BE2C (cell line): ENCODE measurements around the gene TTC28.

ENCODE experiments used
- DNase-seq: peaks from one replicate; pipeline ENCODE4 v3.0.0-alpha.2; 2020
- H3K27me3 ChIP-seq: fragments of 250-450 bp; sonication (Bioruptor Pico); 2 replicates; pipeline ENCODE4 v1.5.1; 2020; ENCODE audit warnings: mild to moderate bottlenecking
- H3K36me3 ChIP-seq: fragments of 250-450 bp; sonication (Bioruptor Pico); 2 replicates; pipeline ENCODE4 v1.5.1; 2020; ENCODE audit warnings: mild to moderate bottlenecking
- H3K4me1 ChIP-seq: fragments of 250-450 bp; sonication (Bioruptor Pico); 2 replicates; pipeline ENCODE4 v1.5.1; 2020
- H3K4me3 ChIP-seq: 2 replicates; pipeline ENCODE4 v1.5.1; 2011; ENCODE audit warnings: low read depth, low read length
- H3K9me3 ChIP-seq: fragments of 250-450 bp; sonication (Bioruptor Pico); 2 replicates; pipeline ENCODE4 v1.5.1; 2020
- TF ChIP-seq, protein P1 (sequence below): IDR thresholded peaks from 2 replicates; pipeline ENCODE4 v1.5.1; 2012; ENCODE audit warnings: mild to moderate bottlenecking, low read depth, low read length

TTC28 gene

DNA sequence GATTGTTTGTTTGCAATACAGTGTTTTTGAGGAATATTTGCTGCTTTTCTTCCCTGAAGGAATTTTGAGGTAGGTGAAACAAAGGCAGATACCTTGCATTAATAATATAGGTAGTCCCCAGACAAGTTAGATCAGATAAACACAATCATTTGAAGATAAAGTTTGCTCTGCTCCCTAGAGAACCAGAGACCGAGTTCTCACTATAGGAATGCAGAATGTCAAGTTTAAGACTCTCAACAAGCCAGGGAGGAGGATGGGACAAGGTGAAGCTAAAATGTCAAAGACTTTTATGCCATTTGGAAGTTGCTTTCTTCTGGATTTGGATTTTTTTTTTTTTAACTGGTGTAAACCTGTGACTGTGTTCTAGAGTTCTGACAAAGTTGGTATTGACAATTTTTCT lies 364.7 kb downstream of the TTC28 start:
- no peak overlapping the region for H3K4me3 ChIP-seq
- H3K9me3 ChIP-seq: no peaks in the 10 kb centered on the region
- DNase-seq: no peak
- H3K27me3 ChIP-seq: no peaks in the 10 kb centered on the region
- TF ChIP-seq, protein P1, sequence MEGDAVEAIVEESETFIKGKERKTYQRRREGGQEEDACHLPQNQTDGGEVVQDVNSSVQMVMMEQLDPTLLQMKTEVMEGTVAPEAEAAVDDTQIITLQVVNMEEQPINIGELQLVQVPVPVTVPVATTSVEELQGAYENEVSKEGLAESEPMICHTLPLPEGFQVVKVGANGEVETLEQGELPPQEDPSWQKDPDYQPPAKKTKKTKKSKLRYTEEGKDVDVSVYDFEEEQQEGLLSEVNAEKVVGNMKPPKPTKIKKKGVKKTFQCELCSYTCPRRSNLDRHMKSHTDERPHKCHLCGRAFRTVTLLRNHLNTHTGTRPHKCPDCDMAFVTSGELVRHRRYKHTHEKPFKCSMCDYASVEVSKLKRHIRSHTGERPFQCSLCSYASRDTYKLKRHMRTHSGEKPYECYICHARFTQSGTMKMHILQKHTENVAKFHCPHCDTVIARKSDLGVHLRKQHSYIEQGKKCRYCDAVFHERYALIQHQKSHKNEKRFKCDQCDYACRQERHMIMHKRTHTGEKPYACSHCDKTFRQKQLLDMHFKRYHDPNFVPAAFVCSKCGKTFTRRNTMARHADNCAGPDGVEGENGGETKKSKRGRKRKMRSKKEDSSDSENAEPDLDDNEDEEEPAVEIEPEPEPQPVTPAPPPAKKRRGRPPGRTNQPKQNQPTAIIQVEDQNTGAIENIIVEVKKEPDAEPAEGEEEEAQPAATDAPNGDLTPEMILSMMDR: no peak
- no peaks in the 10 kb centered on the region for H3K36me3 ChIP-seq
- no peaks in the 10 kb centered on the region for H3K4me1 ChIP-seq

DNA sequence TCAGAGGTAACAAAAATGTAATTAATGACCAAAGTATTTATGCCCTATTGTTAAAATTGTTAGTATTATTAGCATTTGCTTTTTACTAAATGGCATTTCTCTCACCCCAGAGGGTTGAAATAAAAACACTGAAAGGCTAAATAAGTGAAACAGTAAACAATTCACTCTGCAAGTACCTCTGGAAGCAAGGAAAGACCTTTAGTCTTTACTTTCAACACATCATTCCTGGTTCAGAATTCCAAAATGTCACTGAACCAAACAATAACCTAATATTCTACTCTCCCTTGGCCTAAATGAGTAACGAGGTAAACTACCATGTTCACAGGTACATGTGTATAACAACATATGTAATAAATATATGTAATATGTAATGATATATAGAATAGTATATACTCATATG lies 369.3 kb downstream of the TTC28 start:
- H3K36me3 ChIP-seq: no peaks in the 10 kb centered on the region
- TF ChIP-seq, protein P1: no peak
- H3K4me1 ChIP-seq: no peaks in the 10 kb centered on the region
- H3K9me3 ChIP-seq: no peaks in the 10 kb centered on the region
- no peak for DNase-seq
- H3K4me3 ChIP-seq: no peak overlapping the region
- H3K27me3 ChIP-seq: no peaks in the 10 kb centered on the region

DNA sequence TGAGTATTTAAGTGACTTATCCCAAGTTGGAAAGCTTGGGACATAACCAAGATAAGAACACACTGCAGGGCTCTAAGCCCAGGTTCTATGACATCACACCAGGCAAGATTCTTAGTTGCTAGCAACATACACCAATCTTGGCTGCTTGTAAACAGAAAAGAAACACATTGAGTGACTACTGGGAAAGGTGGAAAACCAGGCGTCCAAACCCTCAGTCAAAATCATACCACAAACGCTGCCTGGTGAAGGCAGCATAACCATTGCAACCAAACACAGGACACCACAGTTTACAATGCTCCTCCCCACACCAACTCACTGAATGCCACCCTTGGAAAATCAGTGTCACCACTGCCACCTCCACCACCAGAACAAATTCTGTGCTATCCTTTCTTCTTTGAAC lies 379.9 kb downstream of the TTC28 start:
- Histone ChIP-seq H3K9me3 (no peaks in the 10 kb centered on the region), H3K4me3 (no peak overlapping the region), H3K27me3 (no peaks in the 10 kb centered on the region), H3K4me1 (no peaks in the 10 kb centered on the region), H3K36me3 (no peaks in the 10 kb centered on the region; the same call in 1 of the 2 replicates)
- TF ChIP-seq, protein P1: no peak
- DNase-seq: no peak

DNA sequence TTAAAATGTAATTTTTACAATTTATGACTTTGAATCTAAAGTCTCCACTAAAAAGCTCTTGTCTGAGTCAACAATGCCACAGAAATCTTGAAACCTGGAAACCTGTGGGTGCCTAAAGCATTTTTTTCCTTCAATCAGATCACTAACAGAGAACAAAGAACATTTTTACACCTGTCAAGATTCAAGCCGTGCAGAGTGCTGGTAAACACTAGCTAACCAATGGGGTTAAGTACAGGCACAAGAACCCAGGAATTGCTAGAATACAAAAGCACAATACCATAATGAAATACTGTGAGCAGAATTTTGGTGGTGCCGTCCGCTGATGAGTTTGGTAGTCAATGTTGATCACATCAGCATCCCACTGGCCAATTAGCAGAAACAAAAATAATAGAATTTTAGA lies 380.3 kb downstream of the TTC28 start:
- DNase-seq: no peak
- Histone ChIP-seq H3K4me3 (no peak overlapping the region), H3K36me3 (no peaks in the 10 kb centered on the region; the same call in 1 of the 2 replicates), H3K27me3 (no peaks in the 10 kb centered on the region), H3K9me3 (no peaks in the 10 kb centered on the region), H3K4me1 (no peaks in the 10 kb centered on the region)
- TF ChIP-seq, protein P1: no peak

DNA sequence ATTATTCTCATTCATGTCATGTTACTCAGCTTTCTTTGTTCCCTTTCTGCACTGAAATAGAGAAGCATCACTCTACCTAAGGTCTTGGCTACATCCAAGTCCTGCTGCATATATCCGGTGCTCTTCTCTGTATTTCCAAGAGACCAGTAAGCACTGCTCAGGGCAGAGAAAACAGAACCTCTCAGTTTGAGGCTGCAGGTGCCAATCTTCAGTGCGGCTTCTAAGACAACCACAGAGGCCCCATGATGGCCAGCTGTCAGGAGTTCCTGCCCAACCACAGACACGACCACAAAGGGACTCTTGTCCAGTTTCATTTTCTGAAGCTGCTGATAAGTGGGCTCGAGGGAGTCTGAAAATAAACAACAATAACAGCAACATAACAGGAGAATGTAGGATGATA lies 382.1 kb downstream of the TTC28 start:
- DNase-seq: no peak
- TF ChIP-seq, protein P1: no peak
- no peaks in the 10 kb centered on the region for H3K27me3 ChIP-seq
- no peaks in the 10 kb centered on the region for H3K9me3 ChIP-seq
- no peaks in the 10 kb centered on the region for H3K4me1 ChIP-seq
- H3K4me3 ChIP-seq: no peak overlapping the region
- no peaks in the 10 kb centered on the region for H3K36me3 ChIP-seq

DNA sequence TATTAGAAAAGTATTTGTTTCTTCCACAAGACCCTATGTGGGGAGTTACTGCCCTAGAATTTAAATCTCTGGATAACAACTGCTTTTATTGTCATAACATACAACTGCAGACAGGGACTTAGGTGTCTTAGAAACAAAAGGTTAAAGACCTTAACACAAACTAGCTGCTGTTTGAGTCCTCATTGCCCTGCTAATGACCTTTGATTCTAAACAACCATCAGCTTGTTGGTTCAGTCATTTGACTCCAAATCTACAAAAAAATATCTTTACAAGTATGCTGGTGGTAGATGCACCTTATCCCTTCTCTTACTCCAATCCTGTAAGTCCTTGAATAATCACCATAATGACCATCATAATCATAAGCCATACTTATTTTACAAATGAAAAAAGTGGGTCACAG lies 383.2 kb downstream of the TTC28 start:
- no peaks in the 10 kb centered on the region for H3K4me1 ChIP-seq
- H3K4me3 ChIP-seq: no peak overlapping the region
- no peaks in the 10 kb centered on the region for H3K9me3 ChIP-seq
- TF ChIP-seq, protein P1: no peak
- H3K27me3 ChIP-seq: no peaks in the 10 kb centered on the region
- no peak for DNase-seq
- H3K36me3 ChIP-seq: no peaks in the 10 kb centered on the region
